SIG-M5 treated with dmso at 0.1 percent for 504 hours (cell line): ENCODE measurements around the gene PLXNC1.

ENCODE experiments used
- DNase-seq: peaks from one replicate; lab custom pipeline; 2025; ENCODE audit not compliant: unreplicated experiment; lab: John Stamatoyannopoulos, UW

Gene PLXNC1

GRCh38 chr12:94327809-94328208 is 179.4 kb downstream of the PLXNC1 start:
- no peak for DNase-seq

- DNase-seq, result no peak
Measured at GRCh38 chr12:94329366-94329765, 181.0 kb downstream of the PLXNC1 start.

GRCh38 chr12:94333396-94333795 is 185.0 kb downstream of the PLXNC1 start:
- DNase-seq, result no peak

- peak; percentile 51 for DNase-seq
Measured at GRCh38 chr12:94336211-94336925, 188.0 kb downstream of the PLXNC1 start.

- no peak for DNase-seq
Measured at GRCh38 chr12:94338006-94338794, 189.8 kb downstream of the PLXNC1 start.

- DNase-seq, result no peak
Measured at GRCh38 chr12:94340573-94340972, 192.2 kb downstream of the PLXNC1 start.

- DNase-seq, result no peak
Measured at GRCh38 chr12:94353130-94353529, 204.8 kb downstream of the PLXNC1 start.
